ENCODE results near the gene VCL. TPM values are rescaled to one million over a fixed set of nuclear protein-coding genes. Genes with fewer than 3 reads are reported as not detected.
A peak's percentile ranks its signal among the peaks of the same experiment; 100 is the strongest.

VCL gene
- total RNA-seq, 1 experiment from 2014 or later, result 382 TPM

GRCh38 chr10:74018241-74018640 lies 20.3 kb downstream of the VCL start:
- H3K79me2 ChIP-seq (ENCODE audit: low read length), result peaks cover 94% of the 10 kb centered on the region
- no peaks in the 10 kb centered on the region for H3K27me3 ChIP-seq (ENCODE audit: low read length)
- H3K36me3 ChIP-seq (ENCODE audit: low read depth, low read length), result peaks cover 46% of the 10 kb centered on the region
- H3K9me2 ChIP-seq (replicated peaks; ENCODE audit: low read length), result no peaks in the 10 kb centered on the region
- no peak overlapping the region for H3K4me3 ChIP-seq (ENCODE audit: low read length)
- H3K9ac ChIP-seq (ENCODE audit: low read length), result no peak overlapping the region
- no peak for DNase-seq
- no peak for TF ChIP-seq EZH2phosphoT487 (IDR thresholded peaks at IDR 0.05; ENCODE audit: borderline replicate concordance, low read length)
- no peak for TF ChIP-seq CTCF (conservative IDR thresholded peaks at IDR 0.05; ENCODE audit: low read depth, low read length)
- TF ChIP-seq EZH2 (IDR thresholded peaks at IDR 0.05; ENCODE audit: low read length, unreplicated experiment), result no peak
- no peak for ATAC-seq
- peaks cover 68% of the 10 kb centered on the region for H4K20me1 ChIP-seq (ENCODE audit: low read length)
- no peak overlapping the region for H3K27ac ChIP-seq (ENCODE audit: low read length)
- POLR2A ChIA-PET (ENCODE audit: unreplicated experiment), result interaction anchor here (0.6 kb wide), 1 partner anchor 110 kb away, joined by 3 read pairs; no protein-coding TSS in a partner anchor
- no peaks in the 10 kb centered on the region for H3K9me3 ChIP-seq (ENCODE audit: low read length)
- H3F3A ChIP-seq (ENCODE audit: low read length, unreplicated experiment), result peaks cover 20% of the 10 kb centered on the region
- peaks cover 20% of the 10 kb centered on the region for H3K4me1 ChIP-seq (ENCODE audit: insufficient read depth, low read length)
- intact Hi-C loops (cut with micrococcal nuclease), result no loop called here
- CTCF ChIA-PET, result no interaction called here
- no TSS peak for BruUV-seq (replicated peaks)
- H2AFZ ChIP-seq (ENCODE audit: low read length), result no peak overlapping the region
- H3K4me2 ChIP-seq (ENCODE audit: low read length), result no peak overlapping the region

GRCh38 chr10:74021248-74022055 lies 23.5 kb downstream of the VCL start:
- no peak for TF ChIP-seq CTCF (conservative IDR thresholded peaks at IDR 0.05; ENCODE audit: low read depth, low read length)
- no peak for TF ChIP-seq EZH2phosphoT487 (IDR thresholded peaks at IDR 0.05; ENCODE audit: borderline replicate concordance, low read length)
- no peak for TF ChIP-seq EZH2 (IDR thresholded peaks at IDR 0.05; ENCODE audit: low read length, unreplicated experiment)
- H3K9me2 ChIP-seq (replicated peaks; ENCODE audit: low read length), result no peaks in the 10 kb centered on the region
- no peak overlapping the region for H2AFZ ChIP-seq (ENCODE audit: low read length)
- H3K9ac ChIP-seq (ENCODE audit: low read length), result no peak overlapping the region
- H3K27me3 ChIP-seq (ENCODE audit: low read length), result no peaks in the 10 kb centered on the region
- ATAC-seq, result peak; percentile 53
- BruUV-seq (replicated peaks), result TSS peak; percentile 10
- ChIA-PET POLR2A (ENCODE audit: unreplicated experiment) (interaction anchor here (0.6 to 1.3 kb wide), 3 partner anchors 9 to 22 kb away, joined by 4 to 5 read pairs (median 4); no protein-coding TSS in a partner anchor), CTCF (interaction anchor here (0.9 to 1.5 kb wide), 5 partner anchors 37 to 135 kb away, joined by 3 to 7 read pairs (median 5); no protein-coding TSS in a partner anchor)
- H3K4me3 ChIP-seq (ENCODE audit: low read length), result no peak overlapping the region
- H3K4me1 ChIP-seq (ENCODE audit: insufficient read depth, low read length), result peaks cover 37% of the 10 kb centered on the region
- peaks cover 20% of the 10 kb centered on the region for H3F3A ChIP-seq (ENCODE audit: low read length, unreplicated experiment)
- peak overlapping the region; percentile 6 for H3K4me2 ChIP-seq (ENCODE audit: low read length)
- peaks cover 94% of the 10 kb centered on the region for H3K79me2 ChIP-seq (ENCODE audit: low read length)
- peak overlapping the region; percentile 14 for H3K27ac ChIP-seq (ENCODE audit: low read length)
- no peaks in the 10 kb centered on the region for H3K9me3 ChIP-seq (ENCODE audit: low read length)
- H3K36me3 ChIP-seq (ENCODE audit: low read depth, low read length), result peaks cover 38% of the 10 kb centered on the region
- intact Hi-C loops (cut with micrococcal nuclease), result loop anchor here (1.0 to 5.0 kb wide), 2 partner anchors 9 to 211 kb away; no protein-coding TSS in a partner anchor
- peaks cover 65% of the 10 kb centered on the region for H4K20me1 ChIP-seq (ENCODE audit: low read length)
- peak; percentile 89 for DNase-seq
